GM20000 (cell line): ENCODE results near the gene DMD.
A peak's percentile ranks its signal among the peaks of the same experiment; 100 is the strongest.

Experiments used
- DNase-seq: peaks from one replicate; pipeline ENCODE4 v3.0.0; 2012; ENCODE audit warnings: low spot score
- TF ChIP-seq, protein P1 (sequence below): IDR thresholded peaks from 2 replicates; pipeline ENCODE4 v1.5.1; 2012; ENCODE audit warnings: mild to moderate bottlenecking, control low read depth; ENCODE audit errors: extremely low read depth, missing control alignments

The DMD gene

DNA sequence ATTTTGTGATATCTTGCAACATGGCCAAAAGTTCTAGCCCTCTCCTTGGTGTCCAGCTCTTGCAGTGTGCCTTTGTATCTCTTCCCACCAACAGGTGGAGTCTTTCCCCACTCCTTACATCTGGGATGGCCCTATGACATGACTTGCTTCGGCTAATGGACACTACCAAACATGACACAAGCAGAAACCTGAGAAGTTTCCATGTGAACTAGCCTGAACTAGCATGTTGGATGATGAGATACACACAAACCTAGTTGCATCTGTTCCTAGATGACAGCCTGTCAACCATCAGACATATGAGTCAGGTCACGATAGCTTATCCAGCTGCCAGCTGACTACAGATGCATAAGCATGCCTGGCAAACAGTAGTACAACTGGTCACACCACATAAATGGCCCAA lies 1932.0 kb downstream of the DMD start:
- DNase-seq: no peak

DNA sequence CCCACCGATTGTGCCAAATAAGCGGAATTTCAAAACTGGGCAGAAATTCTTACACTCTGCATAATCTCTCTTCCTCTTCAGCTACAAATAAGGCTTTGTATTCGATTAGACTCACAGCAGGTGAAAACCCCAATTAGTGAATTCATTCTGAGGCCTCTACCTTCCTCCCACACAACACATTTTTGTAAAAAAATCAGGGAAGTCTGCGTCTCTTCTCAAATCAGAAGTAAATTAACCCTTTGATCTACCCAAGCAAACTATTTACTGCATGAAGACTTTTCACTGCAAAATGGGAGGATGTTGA lies 1938.9 kb downstream of the DMD start:
- peak; percentile 13 for DNase-seq
- TF ChIP-seq, protein P1, sequence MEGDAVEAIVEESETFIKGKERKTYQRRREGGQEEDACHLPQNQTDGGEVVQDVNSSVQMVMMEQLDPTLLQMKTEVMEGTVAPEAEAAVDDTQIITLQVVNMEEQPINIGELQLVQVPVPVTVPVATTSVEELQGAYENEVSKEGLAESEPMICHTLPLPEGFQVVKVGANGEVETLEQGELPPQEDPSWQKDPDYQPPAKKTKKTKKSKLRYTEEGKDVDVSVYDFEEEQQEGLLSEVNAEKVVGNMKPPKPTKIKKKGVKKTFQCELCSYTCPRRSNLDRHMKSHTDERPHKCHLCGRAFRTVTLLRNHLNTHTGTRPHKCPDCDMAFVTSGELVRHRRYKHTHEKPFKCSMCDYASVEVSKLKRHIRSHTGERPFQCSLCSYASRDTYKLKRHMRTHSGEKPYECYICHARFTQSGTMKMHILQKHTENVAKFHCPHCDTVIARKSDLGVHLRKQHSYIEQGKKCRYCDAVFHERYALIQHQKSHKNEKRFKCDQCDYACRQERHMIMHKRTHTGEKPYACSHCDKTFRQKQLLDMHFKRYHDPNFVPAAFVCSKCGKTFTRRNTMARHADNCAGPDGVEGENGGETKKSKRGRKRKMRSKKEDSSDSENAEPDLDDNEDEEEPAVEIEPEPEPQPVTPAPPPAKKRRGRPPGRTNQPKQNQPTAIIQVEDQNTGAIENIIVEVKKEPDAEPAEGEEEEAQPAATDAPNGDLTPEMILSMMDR: no peak

More for the DNA sequence above, 1932.0 kb downstream of the DMD start:
- TF ChIP-seq, protein P1: no peak

GRCh38 chrX:31271615-31272471 lies 1939.5 kb downstream of the DMD start:
- DNase-seq: no peak
- TF ChIP-seq, protein P1: no peak

DNA sequence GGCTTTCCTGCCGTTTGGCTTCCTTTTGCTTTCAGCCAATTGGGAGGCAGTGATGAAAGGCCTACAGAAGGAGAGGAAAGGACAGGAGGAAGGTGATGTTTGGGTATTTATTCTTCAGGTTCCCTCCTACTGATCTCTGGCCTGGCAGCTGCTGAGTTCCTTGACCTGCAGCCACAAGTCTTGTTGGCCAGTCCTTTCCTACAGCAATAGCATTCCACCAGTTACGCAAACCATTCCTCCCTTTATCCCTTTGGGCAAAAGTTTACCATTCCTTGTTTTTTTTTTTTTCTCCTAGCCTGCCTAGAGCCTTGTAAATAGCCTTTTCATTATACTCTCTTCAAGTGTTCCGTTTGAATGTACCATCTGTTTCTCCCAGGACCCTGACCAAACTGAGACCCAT lies 1941.4 kb downstream of the DMD start:
- TF ChIP-seq, protein P1: no peak
- no peak for DNase-seq

DNA sequence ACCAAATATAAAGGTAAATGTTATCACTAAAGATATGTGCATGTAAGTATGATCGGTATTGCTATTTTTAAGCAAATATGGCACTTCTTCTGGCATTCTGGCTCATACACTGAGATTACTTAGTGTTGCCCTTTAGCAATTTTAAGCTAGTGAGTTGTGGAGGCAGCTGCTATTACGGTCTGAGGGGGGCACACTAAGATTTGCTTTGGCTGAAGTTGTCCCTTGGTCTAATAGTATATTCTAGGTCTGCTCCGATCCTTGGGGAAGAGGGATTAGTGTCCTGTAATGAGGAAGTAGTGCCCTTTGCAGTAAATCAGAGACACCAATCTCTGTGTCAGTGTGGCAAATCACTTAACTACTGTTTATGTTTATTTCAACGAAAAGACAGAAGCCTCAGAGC lies 1943.0 kb downstream of the DMD start:
- DNase-seq: no peak
- TF ChIP-seq, protein P1: no peak

GRCh38 chrX:31266203-31267076 lies 1944.9 kb downstream of the DMD start:
- TF ChIP-seq, protein P1: no peak
- peak; percentile 81 for DNase-seq

- no peak for DNase-seq
- TF ChIP-seq, protein P1: no peak
Observed at GRCh38 chrX:31265383-31265782, 1946.0 kb downstream of the DMD start.
